ENCODE data around the gene LITAF. TPM values are rescaled to one million over a fixed set of nuclear protein-coding genes. Genes with fewer than 3 reads are reported as not detected.

LITAF gene
- total RNA-seq, 2 experiments from 2014 or later, result 12.2 to 43.2 TPM

DNA sequence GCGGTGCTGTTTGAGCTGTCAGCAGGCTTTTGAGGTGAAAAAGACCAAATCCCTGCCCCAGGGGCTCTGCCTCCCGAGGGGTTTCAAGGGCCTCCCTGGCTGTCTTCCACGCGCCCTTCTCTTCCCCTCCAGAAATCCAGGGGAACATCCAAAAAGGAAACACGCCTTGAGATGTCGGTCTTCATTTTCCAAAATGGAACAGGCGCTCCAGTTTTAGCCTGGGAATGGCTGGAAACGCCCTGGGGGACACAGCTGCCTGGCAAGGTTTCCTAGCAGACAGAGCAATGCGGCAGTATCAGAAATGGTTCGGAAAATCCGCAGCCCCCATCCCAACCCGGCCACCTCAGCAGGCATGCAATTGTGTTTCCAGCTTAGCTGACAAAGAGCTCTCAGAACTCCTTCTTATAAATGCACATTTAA is 16.6 kb upstream of the LITAF start:
- no peak for TF ChIP-seq EZH2phosphoT487 (IDR thresholded peaks at IDR 0.05; ENCODE audit: borderline replicate concordance, low read depth, low read length)
- TF ChIP-seq, protein P1, sequence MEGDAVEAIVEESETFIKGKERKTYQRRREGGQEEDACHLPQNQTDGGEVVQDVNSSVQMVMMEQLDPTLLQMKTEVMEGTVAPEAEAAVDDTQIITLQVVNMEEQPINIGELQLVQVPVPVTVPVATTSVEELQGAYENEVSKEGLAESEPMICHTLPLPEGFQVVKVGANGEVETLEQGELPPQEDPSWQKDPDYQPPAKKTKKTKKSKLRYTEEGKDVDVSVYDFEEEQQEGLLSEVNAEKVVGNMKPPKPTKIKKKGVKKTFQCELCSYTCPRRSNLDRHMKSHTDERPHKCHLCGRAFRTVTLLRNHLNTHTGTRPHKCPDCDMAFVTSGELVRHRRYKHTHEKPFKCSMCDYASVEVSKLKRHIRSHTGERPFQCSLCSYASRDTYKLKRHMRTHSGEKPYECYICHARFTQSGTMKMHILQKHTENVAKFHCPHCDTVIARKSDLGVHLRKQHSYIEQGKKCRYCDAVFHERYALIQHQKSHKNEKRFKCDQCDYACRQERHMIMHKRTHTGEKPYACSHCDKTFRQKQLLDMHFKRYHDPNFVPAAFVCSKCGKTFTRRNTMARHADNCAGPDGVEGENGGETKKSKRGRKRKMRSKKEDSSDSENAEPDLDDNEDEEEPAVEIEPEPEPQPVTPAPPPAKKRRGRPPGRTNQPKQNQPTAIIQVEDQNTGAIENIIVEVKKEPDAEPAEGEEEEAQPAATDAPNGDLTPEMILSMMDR (conservative IDR thresholded peaks at IDR 0.05; ENCODE audit: low read length), result no peak
- POLR2A ChIA-PET, result interaction anchor here (0.9 to 1.4 kb wide), 3 partner anchors 11 to 19 kb away, joined by 3 to 5 read pairs (median 4); no protein-coding TSS in a partner anchor
- CTCF ChIA-PET (ENCODE audit: unreplicated experiment), result interaction anchor here (0.6 kb wide), 1 partner anchor 445 kb away, joined by 3 read pairs; no protein-coding TSS in a partner anchor

DNA sequence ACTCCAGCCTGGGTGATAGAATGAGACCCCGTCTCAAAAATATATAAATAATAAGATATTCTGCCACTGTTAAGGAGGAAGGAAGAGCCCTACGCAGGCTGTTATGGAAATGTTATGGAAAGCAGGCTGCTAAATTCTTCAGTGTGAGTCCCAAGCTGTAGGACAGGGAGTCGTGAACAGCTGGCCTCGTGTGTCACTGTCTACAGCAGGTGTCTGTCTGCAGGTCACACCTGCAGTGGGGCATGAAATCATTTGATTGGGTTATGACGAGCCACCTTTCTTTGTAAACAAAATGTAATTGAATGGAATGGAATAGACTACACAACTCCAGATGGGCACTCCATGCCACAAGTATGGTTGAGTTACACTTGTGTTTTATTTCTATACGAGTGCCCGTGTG is 15.6 kb upstream of the LITAF start:
- intact Hi-C loops (cut with micrococcal nuclease; ENCODE audit: unreplicated experiment), result no loop called here

More for the DNA sequence above, 16.6 kb upstream of the LITAF start:
- H3K4me3 ChIP-seq (ENCODE audit: low read depth, low read length, poor library complexity, severe bottlenecking), result no peak overlapping the region
- H3K9me2 ChIP-seq (ENCODE audit: insufficient read depth, low read length), result no peaks in the 10 kb centered on the region
- no peak overlapping the region for H2AFZ ChIP-seq (ENCODE audit: low read length)
- intact Hi-C loops (cut with micrococcal nuclease; ENCODE audit: unreplicated experiment), result no loop called here
- H3K27ac ChIP-seq (ENCODE audit: low read depth, low read length, poor library complexity, severe bottlenecking), result no peak overlapping the region
- no peaks in the 10 kb centered on the region for H4K20me1 ChIP-seq (ENCODE audit: insufficient read depth, low read length)
- H3K79me2 ChIP-seq (ENCODE audit: insufficient read depth, low read depth, low read length), result no peaks in the 10 kb centered on the region
- no peaks in the 10 kb centered on the region for H3K36me3 ChIP-seq (ENCODE audit: insufficient read depth, low read length)
- no peak for DNase-seq (ENCODE audit: low spot score)
- no peaks in the 10 kb centered on the region for H3K9me3 ChIP-seq (ENCODE audit: low read length)
- no peak overlapping the region for H3K4me2 ChIP-seq (ENCODE audit: low read length)
- no TSS peak for BruUV-seq (replicated peaks)
- H3K4me1 ChIP-seq (ENCODE audit: insufficient read depth, low read length, poor library complexity, severe bottlenecking), result peaks cover 26% of the 10 kb centered on the region

DNA sequence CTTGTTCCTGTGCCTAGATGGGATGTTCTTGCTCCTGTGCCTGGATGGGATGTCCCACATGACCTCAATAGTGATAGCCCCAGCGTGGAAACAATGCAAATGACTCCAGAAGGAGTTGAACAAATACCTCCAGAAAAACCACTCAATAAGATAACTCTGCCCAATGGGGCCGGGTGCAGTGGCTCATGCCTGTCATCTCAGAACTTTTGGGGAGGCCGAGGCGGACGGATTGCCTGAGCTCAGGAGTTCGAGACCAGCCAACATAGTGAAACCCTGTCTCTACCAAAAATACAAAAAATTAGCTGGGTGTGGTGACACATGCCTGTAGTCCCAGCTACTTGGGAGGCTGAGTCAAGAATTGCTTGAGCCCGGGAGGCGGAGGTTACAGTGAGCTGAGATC is 15.2 kb upstream of the LITAF start:
- intact Hi-C loops (cut with micrococcal nuclease; ENCODE audit: unreplicated experiment), result no loop called here
- Histone ChIP-seq H3K36me3 (ENCODE audit: insufficient read depth, low read length) (no peaks in the 10 kb centered on the region), H2AFZ (ENCODE audit: low read length) (no peak overlapping the region), H3K9me3 (ENCODE audit: low read length) (no peaks in the 10 kb centered on the region), H3K9me2 (ENCODE audit: insufficient read depth, low read length) (no peaks in the 10 kb centered on the region), H3K4me3 (ENCODE audit: low read depth, low read length, poor library complexity, severe bottlenecking) (no peak overlapping the region), H3K4me2 (ENCODE audit: low read length) (peak overlapping the region; percentile 3; the same call in 1 of the 2 replicates), H3K4me1 (ENCODE audit: insufficient read depth, low read length, poor library complexity, severe bottlenecking) (peaks cover 28% of the 10 kb centered on the region), H3K79me2 (ENCODE audit: insufficient read depth, low read depth, low read length) (no peaks in the 10 kb centered on the region), H4K20me1 (ENCODE audit: insufficient read depth, low read length) (no peaks in the 10 kb centered on the region), H3K27ac (ENCODE audit: low read depth, low read length, poor library complexity, severe bottlenecking) (no peak overlapping the region)
- ChIA-PET CTCF (ENCODE audit: unreplicated experiment) (no interaction called here), POLR2A (interaction anchor here (0.8 kb wide), 1 partner anchor 8 kb away, joined by 6 read pairs; no protein-coding TSS in a partner anchor)
- no TSS peak for BruUV-seq (replicated peaks)
- TF ChIP-seq, protein P1 (conservative IDR thresholded peaks at IDR 0.05; ENCODE audit: low read length), result no peak
- no peak for TF ChIP-seq EZH2phosphoT487 (IDR thresholded peaks at IDR 0.05; ENCODE audit: borderline replicate concordance, low read depth, low read length)
- no peak for DNase-seq (ENCODE audit: low spot score)

More for the DNA sequence above, 15.6 kb upstream of the LITAF start:
- DNase-seq (ENCODE audit: low spot score), result peak; percentile 79
- H3K4me3 ChIP-seq (ENCODE audit: low read depth, low read length, poor library complexity, severe bottlenecking), result no peak overlapping the region
- CTCF ChIA-PET (ENCODE audit: unreplicated experiment), result no interaction called here
- H2AFZ ChIP-seq (ENCODE audit: low read length), result no peak overlapping the region
- no peaks in the 10 kb centered on the region for H3K79me2 ChIP-seq (ENCODE audit: insufficient read depth, low read depth, low read length)
- H3K36me3 ChIP-seq (ENCODE audit: insufficient read depth, low read length), result no peaks in the 10 kb centered on the region
- no peak overlapping the region for H3K27ac ChIP-seq (ENCODE audit: low read depth, low read length, poor library complexity, severe bottlenecking)
- POLR2A ChIA-PET, result interaction anchor here (0.7 to 1.4 kb wide), 4 partner anchors 8 to 20 kb away, joined by 3 to 6 read pairs (median 4); no protein-coding TSS in a partner anchor
- no TSS peak for BruUV-seq (replicated peaks)
- H3K4me2 ChIP-seq (ENCODE audit: low read length), result peak overlapping the region; percentile 3; the same call in 1 of the 2 replicates
- H3K9me3 ChIP-seq (ENCODE audit: low read length), result no peaks in the 10 kb centered on the region
- H4K20me1 ChIP-seq (ENCODE audit: insufficient read depth, low read length), result no peaks in the 10 kb centered on the region
- peaks cover 26% of the 10 kb centered on the region for H3K4me1 ChIP-seq (ENCODE audit: insufficient read depth, low read length, poor library complexity, severe bottlenecking)
- TF ChIP-seq EZH2phosphoT487 (IDR thresholded peaks at IDR 0.05; ENCODE audit: borderline replicate concordance, low read depth, low read length), result no peak
- TF ChIP-seq, protein P1 (conservative IDR thresholded peaks at IDR 0.05; ENCODE audit: low read length), result no peak
- H3K9me2 ChIP-seq (ENCODE audit: insufficient read depth, low read length), result no peaks in the 10 kb centered on the region
